GM23248 (cell line): Measurements from ENCODE around the gene ZNF365. TPM values are rescaled to one million over a fixed set of nuclear protein-coding genes. Genes with fewer than 3 reads are reported as not detected.
"Not testable (repeated sequence)": the region's sequence is repeated elsewhere in the genome, so short reads cannot be mapped to it uniquely, and the experiment has no call there.

Source experiments
- DNase-seq: peaks from one replicate; pipeline ENCODE4 v3.0.0-alpha.2; 2015
- H2AFZ ChIP-seq: fragments of 200-600 bp; sonication (generic); 2 replicates; pipeline ENCODE4 v1.6.1; 2016; ENCODE audit warnings: antibody characterized with exemption
- H3F3A ChIP-seq: fragments of 200-600 bp; sonication (generic); 2 replicates; pipeline ENCODE4 v1.6.1; 2016; ENCODE audit warnings: mild to moderate bottlenecking, antibody characterized with exemption, mixed run types; ENCODE audit not compliant: insufficient read depth
- H3K27ac ChIP-seq: fragments of 200-600 bp; sonication (generic); 2 replicates; pipeline ENCODE4 v1.5.1; 2016; ENCODE audit warnings: mild to moderate bottlenecking
- H3K27me3 ChIP-seq: fragments of 200-600 bp; sonication (generic); replicated peaks from 2 replicates; pipeline ENCODE4 v1.6.1; 2016; ENCODE audit warnings: mild to moderate bottlenecking; ENCODE audit not compliant: insufficient read depth
- H3K36me3 ChIP-seq: fragments of 200-600 bp; sonication (generic); 2 replicates; pipeline ENCODE4 v1.6.1; 2016; ENCODE audit warnings: low read depth, mild to moderate bottlenecking
- H3K4me1 ChIP-seq: fragments of 200-600 bp; sonication (generic); 2 replicates; pipeline ENCODE4 v1.6.1; 2016; ENCODE audit warnings: mild to moderate bottlenecking; ENCODE audit not compliant: insufficient read depth
- H3K4me2 ChIP-seq: fragments of 200-600 bp; sonication (generic); one replicate; pipeline ENCODE4 v1.6.1; 2016; ENCODE audit warnings: mild to moderate bottlenecking; ENCODE audit not compliant: unreplicated experiment
- H3K4me3 ChIP-seq: fragments of 200-600 bp; sonication (generic); 2 replicates; pipeline ENCODE4 v1.5.1; 2016; ENCODE audit warnings: mild to moderate bottlenecking
- H3K79me2 ChIP-seq: fragments of 200-600 bp; sonication (generic); 2 replicates; pipeline ENCODE4 v1.6.1; 2016; ENCODE audit warnings: mild to moderate bottlenecking; ENCODE audit not compliant: insufficient read depth
- H3K9ac ChIP-seq: fragments of 200-600 bp; sonication (generic); 2 replicates; pipeline ENCODE4 v1.6.1; 2016; ENCODE audit warnings: mild to moderate bottlenecking
- H3K9me2 ChIP-seq: fragments of 200-600 bp; sonication (generic); 2 replicates; pipeline ENCODE4 v1.6.1; 2016; ENCODE audit warnings: mixed run types, mild to moderate bottlenecking, moderate library complexity; ENCODE audit not compliant: insufficient read depth
- H3K9me3 ChIP-seq: fragments of 200-600 bp; sonication (generic); one replicate; pipeline ENCODE4 v1.6.1; 2017; ENCODE audit warnings: low read depth
- H4K20me1 ChIP-seq: fragments of 200-600 bp; sonication (generic); 2 replicates; pipeline ENCODE4 v1.6.0; 2016; ENCODE audit not compliant: insufficient read depth
- EZH2 ChIP-seq: fragments of 200-600 bp; sonication (generic); IDR thresholded peaks from 2 replicates; pipeline ENCODE4 v1.6.1; 2018; ENCODE audit warnings: antibody characterized with exemption, mild to moderate bottlenecking; ENCODE audit not compliant: insufficient read depth, poor library complexity, severe bottlenecking
- EZH2phosphoT487 ChIP-seq: fragments of 200-600 bp; sonication (generic); IDR thresholded peaks from 2 replicates; pipeline ENCODE4 v1.6.1; 2018; ENCODE audit warnings: antibody characterized with exemption, moderate library complexity, mild to moderate bottlenecking, low read depth; ENCODE audit not compliant: insufficient read depth
- WGBS, 2 experiments: methylation state at CpG; one replicate each; pipeline ENCODE4 v1.1.6; 2015 to 2017; ENCODE audit warnings: low lambda C conversion rate in 2 of 2, low coverage in 1 of 2; ENCODE audit errors: missing lambda C conversion rate in 2 of 2; 5-methylcytosine and 5-hydroxymethylcytosine counted together
- in situ Hi-C: fragments of 300-500 bp; cut with MboI; formaldehyde crosslinking; loops from 2 replicates; pipeline ENCODE4 v1.15.0; 2020
- polyA plus RNA-seq: library from polyadenylated mRNA; unstranded; fragments of >200 nt; fragmentation: Nextera tagmentation; extraction: Ambion mirVana; gene quantifications from 2 replicates; pipeline ENCODE4 v1.2.1, GENCODE V29; 2016
- total RNA-seq: library from RNA; depleted of rRNA; stranded (reverse); fragments of >200 nt; shearing (Covaris generic); gene quantifications from 2 replicates; pipeline ENCODE4 v1.2.3, GENCODE V29; 2014

ZNF365 gene
- total and polyA plus RNA-seq, 2 experiments from 2014 or later = 0.86 to 1.4 TPM

GRCh38 chr10:62402508-62402907, 28.3 kb downstream of the ZNF365 start:
- Histone ChIP-seq H3K4me1 (peaks cover 8% of the 10 kb centered on the region), H3K4me3 (no peak overlapping the region), H3K79me2 (no peaks in the 10 kb centered on the region), H3K9me3 (no peaks in the 10 kb centered on the region), H2AFZ (no peak overlapping the region), H3K9ac (no peak overlapping the region), H3K4me2 (no peak overlapping the region), H4K20me1 (no peaks in the 10 kb centered on the region), H3K27me3 (no peaks in the 10 kb centered on the region), H3K36me3 (no peaks in the 10 kb centered on the region), H3K9me2 (no peaks in the 10 kb centered on the region), H3F3A (no peaks in the 10 kb centered on the region), H3K27ac (no peak overlapping the region)
- peak; percentile 57 for DNase-seq
- in situ Hi-C loops = no loop called here
- no peak for TF ChIP-seq EZH2
- TF ChIP-seq EZH2phosphoT487 = no peak

DNA sequence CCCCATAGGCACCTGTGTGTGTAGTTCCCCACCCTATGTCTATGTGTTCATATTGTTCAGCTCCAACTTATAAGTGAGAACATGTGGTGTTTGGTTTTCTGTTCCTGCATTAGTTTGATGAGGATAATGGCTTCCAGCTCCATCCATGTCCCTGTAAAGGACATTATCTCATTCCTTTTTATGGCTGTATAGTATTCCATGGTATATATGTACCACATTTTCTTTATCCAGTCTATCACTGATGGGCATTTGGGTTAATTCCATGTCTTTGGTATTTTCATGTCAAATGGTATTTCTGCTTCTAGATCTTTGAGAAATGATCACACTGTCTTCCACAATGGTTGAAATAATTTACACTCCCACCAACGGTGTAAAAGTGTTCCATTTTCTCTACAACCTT, 36.4 kb downstream of the ZNF365 start:
- in situ Hi-C loops, H3K4me1 ChIP-seq, H2AFZ ChIP-seq, H3K27me3 ChIP-seq, H3K79me2 ChIP-seq, H3K4me3 ChIP-seq, H3K9me3 ChIP-seq, DNase-seq, H3K9me2 ChIP-seq, H3K4me2 ChIP-seq, H3K9ac ChIP-seq, H3K36me3 ChIP-seq, H3K27ac ChIP-seq, H3F3A ChIP-seq, H4K20me1 ChIP-seq: not testable (repeated sequence)
- 11 to 21% methylated on average over 1 of the region's 1 CpG for WGBS, 2 experiments

DNA sequence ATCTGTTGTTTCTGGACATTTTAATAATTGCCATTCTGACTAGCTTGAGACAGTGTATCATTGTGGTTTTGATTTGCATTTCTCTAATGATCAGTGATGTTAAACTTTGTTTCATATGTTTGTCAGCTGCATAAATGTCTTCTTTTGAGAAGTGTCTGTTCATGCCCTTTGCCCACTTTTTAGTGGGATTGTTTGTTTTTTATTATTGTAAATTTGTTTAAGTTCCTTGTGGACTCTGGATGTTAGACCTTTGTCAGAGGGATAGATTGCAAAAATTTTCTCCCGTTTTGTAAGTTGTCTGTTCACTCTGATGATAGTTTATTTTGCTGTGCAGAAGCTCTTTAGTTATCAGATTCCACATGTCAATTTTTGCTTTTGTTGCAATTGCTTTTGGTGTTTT, 36.8 kb downstream of the ZNF365 start:
- H3F3A ChIP-seq, H3K9me3 ChIP-seq, H3K4me1 ChIP-seq, H3K27ac ChIP-seq, H4K20me1 ChIP-seq, in situ Hi-C loops, H3K79me2 ChIP-seq, H3K4me3 ChIP-seq, H3K9ac ChIP-seq, DNase-seq, H3K4me2 ChIP-seq, H3K27me3 ChIP-seq, H2AFZ ChIP-seq, H3K36me3 ChIP-seq, H3K9me2 ChIP-seq: not testable (repeated sequence)
- 25 to 43% methylated on average over 1 of the region's 1 CpG for WGBS, 2 experiments

DNA sequence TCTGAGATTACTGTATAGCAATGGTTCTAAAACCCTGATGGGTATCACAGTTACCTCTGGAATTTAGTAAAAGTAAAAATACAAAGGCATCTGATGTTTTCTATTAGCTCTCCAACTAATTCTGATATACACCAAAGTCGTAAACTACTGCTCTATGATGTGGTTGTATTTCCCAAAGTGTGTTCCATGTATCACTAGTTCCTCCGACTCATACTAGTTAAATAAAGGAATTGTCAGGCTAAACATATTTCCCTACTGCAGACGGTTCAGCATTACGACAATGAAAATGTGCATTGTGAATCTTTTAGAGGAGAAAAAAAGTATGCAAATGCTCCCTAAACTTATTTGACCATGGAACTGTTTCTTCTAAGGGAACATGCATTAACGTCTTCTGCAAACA, 38.9 kb downstream of the ZNF365 start:
- no peak for DNase-seq
- in situ Hi-C loops = no loop called here
- WGBS, 2 experiments = 46 to 51% methylated on average over 5 of the region's 5 CpGs

DNA sequence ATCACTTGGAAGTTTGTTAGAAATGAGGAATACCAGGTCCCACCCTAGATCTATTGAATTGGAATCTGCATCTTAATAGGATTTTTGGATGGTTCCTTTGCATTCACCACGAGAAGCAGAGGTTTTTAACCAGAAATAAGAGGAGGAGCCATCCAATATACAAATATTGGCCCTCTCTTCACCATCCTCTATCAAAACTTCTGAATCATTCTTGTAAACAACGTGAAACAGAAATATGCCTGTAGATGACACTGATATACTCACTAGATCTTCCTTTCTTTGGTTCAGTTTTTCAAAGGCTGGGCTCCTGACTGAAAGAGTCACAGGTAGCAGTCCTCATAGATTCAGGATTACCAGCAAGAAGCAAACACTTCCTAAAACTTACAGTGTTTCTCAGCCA, 39.5 kb downstream of the ZNF365 start:
- H2AFZ ChIP-seq = no peak overlapping the region
- no peaks in the 10 kb centered on the region for H3K9me3 ChIP-seq
- no peak for DNase-seq
- no peaks in the 10 kb centered on the region for H3K79me2 ChIP-seq
- 35 to 53% methylated on average over 2 of the region's 2 CpGs for WGBS, 2 experiments
- no peak overlapping the region for H3K4me3 ChIP-seq
- H4K20me1 ChIP-seq = no peaks in the 10 kb centered on the region
- H3K9ac ChIP-seq = no peak overlapping the region
- H3K27me3 ChIP-seq = no peaks in the 10 kb centered on the region
- no peak overlapping the region for H3K27ac ChIP-seq
- H3K4me1 ChIP-seq = no peaks in the 10 kb centered on the region
- H3K9me2 ChIP-seq = no peaks in the 10 kb centered on the region
- in situ Hi-C loops = no loop called here
- H3F3A ChIP-seq = no peaks in the 10 kb centered on the region
- H3K36me3 ChIP-seq = no peaks in the 10 kb centered on the region
- H3K4me2 ChIP-seq = no peak overlapping the region
- TF ChIP-seq EZH2phosphoT487 = no peak
- no peak for TF ChIP-seq EZH2

More for the DNA sequence above, 38.9 kb downstream of the ZNF365 start:
- no peaks in the 10 kb centered on the region for H3K9me3 ChIP-seq
- no peaks in the 10 kb centered on the region for H3F3A ChIP-seq
- H2AFZ ChIP-seq = no peak overlapping the region
- no peaks in the 10 kb centered on the region for H3K36me3 ChIP-seq
- no peak for TF ChIP-seq EZH2
- TF ChIP-seq EZH2phosphoT487 = no peak
- no peak overlapping the region for H3K4me3 ChIP-seq
- no peaks in the 10 kb centered on the region for H4K20me1 ChIP-seq
- no peak overlapping the region for H3K9ac ChIP-seq
- H3K79me2 ChIP-seq = no peaks in the 10 kb centered on the region
- H3K27ac ChIP-seq = no peak overlapping the region
- no peaks in the 10 kb centered on the region for H3K9me2 ChIP-seq
- no peak overlapping the region for H3K4me2 ChIP-seq
- no peaks in the 10 kb centered on the region for H3K4me1 ChIP-seq
- H3K27me3 ChIP-seq = no peaks in the 10 kb centered on the region
